Thoracic aorta (tissue), 2 donors: Measurements from ENCODE around the gene NTN3. TPM values are rescaled to one million over a fixed set of nuclear protein-coding genes. Genes with fewer than 3 reads are reported as not detected.
A peak's percentile ranks its signal among the peaks of the same experiment; 100 is the strongest.
"Not testable (repeated sequence)": the region's sequence is repeated elsewhere in the genome, so short reads cannot be mapped to it uniquely, and the experiment has no call there.

ENCODE experiments used
- ATAC-seq: fragments of 150-250 bp; one replicate; pipeline ENCODE4 v1.8.0; 2017; ENCODE audit warnings: low read depth; ENCODE audit not compliant: insufficient number of reproducible peaks, low FRiP score
- DNase-seq: peaks from one replicate; pipeline ENCODE4 v3.0.0-alpha.2; 2020; ENCODE audit warnings: low spot score
- H3K27ac ChIP-seq, 2 donors: fragments of 200-600 bp; sonication (generic); 1 replicate in 1 of 2; 2 replicates in 1 of 2; pipeline ENCODE4 v1.5.1; 2016; ENCODE audit warnings: mild to moderate bottlenecking in 2 of 2, moderate library complexity in 2 of 2
- H3K27me3 ChIP-seq: fragments of 200-600 bp; sonication (generic); replicated peaks from 2 replicates; pipeline ENCODE4 v1.6.0; 2016; ENCODE audit warnings: mild to moderate bottlenecking; ENCODE audit not compliant: insufficient read depth
- H3K36me3 ChIP-seq: fragments of 200-600 bp; sonication (generic); one replicate; pipeline ENCODE4 v1.5.1; 2016
- H3K4me1 ChIP-seq, 2 donors: fragments of 200-600 bp; sonication (generic); 1 replicate in 1 of 2; 2 replicates in 1 of 2; pipeline versions ENCODE4 v1.5.1 to v1.6.0; 2016; ENCODE audit warnings: low read depth in 2 of 2, mild to moderate bottlenecking in 1 of 2; ENCODE audit not compliant: control insufficient read depth in 1 of 2
- H3K4me3 ChIP-seq: fragments of 200-600 bp; sonication (generic); 2 replicates; pipeline ENCODE4 v1.5.1; 2016; ENCODE audit warnings: mild to moderate bottlenecking
- H3K9me3 ChIP-seq: fragments of 200-600 bp; sonication (generic); 2 replicates; pipeline ENCODE4 v1.5.1; 2016
- total RNA-seq, 2 donors: library from RNA; depleted of rRNA; stranded (reverse); fragments of >200 nt; gene quantifications; one replicate each; pipeline versions ENCODE4 v1.1.0 to v1.2.3, GENCODE V29; 2016
- TF ChIP-seq, protein P1 (sequence below): fragments of 200-600 bp; sonication (generic); IDR thresholded peaks from one replicate; pipeline ENCODE4 v1.5.1; 2019; ENCODE audit warnings: antibody characterized with exemption

Gene NTN3
- total RNA-seq, 2 donors from 2014 or later: 0.28 TPM; not detected in 1

- Histone ChIP-seq H3K27ac (no peak overlapping the region), H3K4me1 (peaks cover 19 to 30% of the 10 kb centered on the region in 2 donors)
Measured at GRCh38 chr16:2475413-2476344, 4.6 kb downstream of the NTN3 start.

DNA sequence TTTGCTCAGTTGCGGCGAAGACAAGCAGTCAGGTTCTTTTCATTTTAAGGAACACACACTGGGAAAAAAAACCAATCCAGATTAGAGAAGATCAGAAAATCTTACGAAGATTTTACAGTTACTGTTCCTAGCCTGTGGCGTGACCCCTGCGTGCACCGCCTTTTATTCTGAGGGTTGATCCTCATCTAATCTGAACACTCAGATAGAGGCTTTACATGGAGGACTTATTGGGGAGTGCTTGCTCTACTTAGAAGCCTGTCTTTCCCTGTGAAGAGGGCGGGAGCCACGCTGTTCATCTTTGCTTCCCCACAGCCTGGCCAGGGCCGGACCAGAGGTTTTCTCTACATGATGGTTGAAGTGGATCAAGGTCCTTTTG lies 5.2 kb downstream of the NTN3 start:
- Histone ChIP-seq H3K4me1 (peaks cover 15 to 24% of the 10 kb centered on the region in 2 donors), H3K9me3 (no peaks in the 10 kb centered on the region), H3K4me3 (no peak overlapping the region), H3K36me3 (no peaks in the 10 kb centered on the region), H3K27me3 (no peaks in the 10 kb centered on the region), H3K27ac (no peak overlapping the region)
- TF ChIP-seq, protein P1, sequence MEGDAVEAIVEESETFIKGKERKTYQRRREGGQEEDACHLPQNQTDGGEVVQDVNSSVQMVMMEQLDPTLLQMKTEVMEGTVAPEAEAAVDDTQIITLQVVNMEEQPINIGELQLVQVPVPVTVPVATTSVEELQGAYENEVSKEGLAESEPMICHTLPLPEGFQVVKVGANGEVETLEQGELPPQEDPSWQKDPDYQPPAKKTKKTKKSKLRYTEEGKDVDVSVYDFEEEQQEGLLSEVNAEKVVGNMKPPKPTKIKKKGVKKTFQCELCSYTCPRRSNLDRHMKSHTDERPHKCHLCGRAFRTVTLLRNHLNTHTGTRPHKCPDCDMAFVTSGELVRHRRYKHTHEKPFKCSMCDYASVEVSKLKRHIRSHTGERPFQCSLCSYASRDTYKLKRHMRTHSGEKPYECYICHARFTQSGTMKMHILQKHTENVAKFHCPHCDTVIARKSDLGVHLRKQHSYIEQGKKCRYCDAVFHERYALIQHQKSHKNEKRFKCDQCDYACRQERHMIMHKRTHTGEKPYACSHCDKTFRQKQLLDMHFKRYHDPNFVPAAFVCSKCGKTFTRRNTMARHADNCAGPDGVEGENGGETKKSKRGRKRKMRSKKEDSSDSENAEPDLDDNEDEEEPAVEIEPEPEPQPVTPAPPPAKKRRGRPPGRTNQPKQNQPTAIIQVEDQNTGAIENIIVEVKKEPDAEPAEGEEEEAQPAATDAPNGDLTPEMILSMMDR: no peak
- DNase-seq: no peak
- no peak for ATAC-seq

More at GRCh38 chr16:2475413-2476344, 4.6 kb downstream of the NTN3 start:
- H3K4me3 ChIP-seq: peak overlapping the region; percentile 90
- H3K9me3 ChIP-seq: no peaks in the 10 kb centered on the region
- TF ChIP-seq, protein P1: no peak
- ATAC-seq (no peak), DNase-seq (no peak)
- no peaks in the 10 kb centered on the region for H3K27me3 ChIP-seq
- H3K36me3 ChIP-seq: no peaks in the 10 kb centered on the region

DNA sequence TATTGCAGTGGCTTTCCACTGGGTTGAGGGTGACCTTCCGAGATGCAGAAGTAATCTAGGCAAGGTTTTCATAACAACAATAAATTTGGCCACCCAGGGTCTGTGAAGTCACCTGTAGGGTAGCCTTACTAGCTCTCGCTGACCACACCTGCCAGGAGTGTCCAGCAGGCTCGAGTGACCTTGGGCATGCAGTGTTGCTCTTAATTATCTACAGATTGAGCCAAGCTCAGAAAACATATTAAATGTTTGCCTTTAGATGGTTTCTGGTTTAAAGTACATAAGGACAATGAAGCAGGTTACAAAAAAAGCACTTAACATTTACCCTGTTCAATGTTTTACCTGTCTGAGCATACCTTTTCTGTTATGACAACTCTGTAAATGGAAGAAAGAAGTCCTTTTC lies 5.6 kb downstream of the NTN3 start:
- DNase-seq (no peak), ATAC-seq (no peak)
- Histone ChIP-seq H3K36me3 (no peaks in the 10 kb centered on the region), H3K27me3 (no peaks in the 10 kb centered on the region), H3K4me1 (peaks cover 10 to 20% of the 10 kb centered on the region in 2 donors), H3K4me3 (no peak overlapping the region), H3K9me3 (no peaks in the 10 kb centered on the region), H3K27ac (no peak overlapping the region)
- TF ChIP-seq, protein P1: no peak

GRCh38 chr16:2477327-2477726 lies 6.2 kb downstream of the NTN3 start:
- TF ChIP-seq, protein P1: no peak
- no peaks in the 10 kb centered on the region for H3K27me3 ChIP-seq
- H3K4me3 ChIP-seq: no peak overlapping the region
- peaks cover 10 to 24% of the 10 kb centered on the region in 2 donors for H3K4me1 ChIP-seq
- H3K27ac ChIP-seq: no peak overlapping the region
- DNase-seq: no peak
- no peak for ATAC-seq
- H3K36me3 ChIP-seq: no peaks in the 10 kb centered on the region
- H3K9me3 ChIP-seq: no peaks in the 10 kb centered on the region

DNA sequence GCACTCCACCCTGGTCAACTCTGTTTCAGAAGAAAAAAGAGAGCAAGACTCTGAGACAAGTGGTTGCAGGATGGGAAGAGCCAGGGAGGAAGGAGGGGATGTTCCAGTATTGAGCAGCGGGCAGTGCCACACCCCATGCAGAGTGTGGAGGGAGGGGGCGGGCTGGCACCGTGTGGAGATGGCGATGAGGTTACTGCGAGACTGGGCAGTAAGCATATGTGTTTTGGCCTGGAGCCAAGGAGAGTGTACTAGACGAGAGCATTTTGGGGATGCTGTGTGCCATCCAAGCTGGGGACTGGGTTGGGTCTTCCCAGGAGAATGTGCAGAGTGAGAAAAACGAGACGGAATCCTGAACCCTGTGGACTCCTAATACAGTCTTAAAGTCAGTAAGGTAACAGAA lies 7.2 kb downstream of the NTN3 start:
- TF ChIP-seq, protein P1: no peak
- H3K36me3 ChIP-seq: no peaks in the 10 kb centered on the region
- H3K9me3 ChIP-seq: no peaks in the 10 kb centered on the region
- H3K4me1 ChIP-seq: peaks cover 15 to 30% of the 10 kb centered on the region in 2 donors
- no peak overlapping the region for H3K27ac ChIP-seq
- ATAC-seq (no peak), DNase-seq (no peak)
- H3K4me3 ChIP-seq: no peak overlapping the region
- H3K27me3 ChIP-seq: no peaks in the 10 kb centered on the region

- not testable (repeated sequence) for H3K27me3 ChIP-seq, H3K36me3 ChIP-seq, H3K9me3 ChIP-seq, DNase-seq, H3K27ac ChIP-seq, H3K4me3 ChIP-seq, ATAC-seq
- peaks cover 16 to 32% of the 10 kb centered on the region in 2 donors for H3K4me1 ChIP-seq
Measured at GRCh38 chr16:2479996-2480395, 8.9 kb downstream of the NTN3 start.
